ENCODE measurements around the gene SPP2.

The SPP2 gene

GRCh38 chr2:234050455-234051135, at the start of gene SPP2:
SPP2 (plus strand) TSS chr2:234050702; CDS start chr2:234050787, 85 bp downstream.
- no peak within 1 kb of the TSS for H3K4me3 ChIP-seq (ENCODE audit: low read length in 2 of 2)
- H3K4me1 ChIP-seq (ENCODE audit: control insufficient read depth in 2 of 2, insufficient read depth in 2 of 2, low read length in 2 of 2), result no peaks in the 10 kb centered on the region
- no peak within 1 kb of the TSS for H3K27ac ChIP-seq (ENCODE audit: low read depth in 2 of 2, low read length in 2 of 2)
- H3K9ac ChIP-seq (ENCODE audit: low read depth in 1 of 2, low read length in 2 of 2), result no peak within 1 kb of the TSS
- H3K9me3 ChIP-seq (ENCODE audit: control insufficient read depth in 2 of 2, low read length in 2 of 2), result no peaks in the 10 kb centered on the region
- H3K36me3 ChIP-seq (ENCODE audit: control insufficient read depth in 2 of 2, insufficient read depth in 2 of 2, low read length in 2 of 2), result no peaks in the 10 kb centered on the region
- no peaks in the 10 kb centered on the region for H3K27me3 ChIP-seq (ENCODE audit: control insufficient read depth in 2 of 2, insufficient read depth in 2 of 2, low read length in 2 of 2)

GRCh38 chr2:234001380-234002160, 48.9 kb upstream of the SPP2 start:
- H3K4me3 ChIP-seq (ENCODE audit: low read length in 2 of 2), result no peak overlapping the region
- no peak overlapping the region for H3K9ac ChIP-seq (ENCODE audit: low read depth in 1 of 2, low read length in 2 of 2)
- H3K27me3 ChIP-seq (ENCODE audit: control insufficient read depth in 2 of 2, insufficient read depth in 2 of 2, low read length in 2 of 2), result peaks cover 0 to 2% of the 10 kb centered on the region in 2 donors
- H3K27ac ChIP-seq (ENCODE audit: low read depth in 2 of 2, low read length in 2 of 2), result no peak overlapping the region
- H3K36me3 ChIP-seq (ENCODE audit: control insufficient read depth in 2 of 2, insufficient read depth in 2 of 2, low read length in 2 of 2), result no peaks in the 10 kb centered on the region
- no peaks in the 10 kb centered on the region for H3K4me1 ChIP-seq (ENCODE audit: control insufficient read depth in 2 of 2, insufficient read depth in 2 of 2, low read length in 2 of 2)
- no peaks in the 10 kb centered on the region for H3K9me3 ChIP-seq (ENCODE audit: control insufficient read depth in 2 of 2, low read length in 2 of 2)

- Histone ChIP-seq H3K27me3 (ENCODE audit: control insufficient read depth in 2 of 2, insufficient read depth in 2 of 2, low read length in 2 of 2) (peaks cover 0 to 2% of the 10 kb centered on the region in 2 donors), H3K4me3 (ENCODE audit: low read length in 2 of 2) (no peak overlapping the region), H3K27ac (ENCODE audit: low read depth in 2 of 2, low read length in 2 of 2) (no peak overlapping the region), H3K9me3 (ENCODE audit: control insufficient read depth in 2 of 2, low read length in 2 of 2) (no peaks in the 10 kb centered on the region), H3K9ac (ENCODE audit: low read depth in 1 of 2, low read length in 2 of 2) (no peak overlapping the region), H3K4me1 (ENCODE audit: control insufficient read depth in 2 of 2, insufficient read depth in 2 of 2, low read length in 2 of 2) (no peaks in the 10 kb centered on the region), H3K36me3 (ENCODE audit: control insufficient read depth in 2 of 2, insufficient read depth in 2 of 2, low read length in 2 of 2) (no peaks in the 10 kb centered on the region)
Observed at GRCh38 chr2:234002281-234002680, 48.2 kb upstream of the SPP2 start.

- H3K36me3 ChIP-seq (ENCODE audit: control insufficient read depth in 2 of 2, insufficient read depth in 2 of 2, low read length in 2 of 2), result no peaks in the 10 kb centered on the region
- no peak overlapping the region for H3K9ac ChIP-seq (ENCODE audit: low read depth in 1 of 2, low read length in 2 of 2)
Observed at GRCh38 chr2:234003972-234004617, 46.4 kb upstream of the SPP2 start.

GRCh38 chr2:234005126-234005525, 45.4 kb upstream of the SPP2 start:
- peaks cover 0 to 2% of the 10 kb centered on the region in 2 donors for H3K27me3 ChIP-seq (ENCODE audit: control insufficient read depth in 2 of 2, insufficient read depth in 2 of 2, low read length in 2 of 2)
- H3K4me1 ChIP-seq (ENCODE audit: control insufficient read depth in 2 of 2, insufficient read depth in 2 of 2, low read length in 2 of 2), result no peaks in the 10 kb centered on the region
- no peak overlapping the region for H3K27ac ChIP-seq (ENCODE audit: low read depth in 2 of 2, low read length in 2 of 2)
- no peaks in the 10 kb centered on the region for H3K36me3 ChIP-seq (ENCODE audit: control insufficient read depth in 2 of 2, insufficient read depth in 2 of 2, low read length in 2 of 2)
- H3K9ac ChIP-seq (ENCODE audit: low read depth in 1 of 2, low read length in 2 of 2), result no peak overlapping the region
- H3K9me3 ChIP-seq (ENCODE audit: control insufficient read depth in 2 of 2, low read length in 2 of 2), result no peaks in the 10 kb centered on the region
- H3K4me3 ChIP-seq (ENCODE audit: low read length in 2 of 2), result no peak overlapping the region

More at GRCh38 chr2:234003972-234004617, 46.4 kb upstream of the SPP2 start:
- H3K4me1 ChIP-seq (ENCODE audit: control insufficient read depth in 2 of 2, insufficient read depth in 2 of 2, low read length in 2 of 2), result no peaks in the 10 kb centered on the region
- H3K27me3 ChIP-seq (ENCODE audit: control insufficient read depth in 2 of 2, insufficient read depth in 2 of 2, low read length in 2 of 2), result peaks cover 0 to 2% of the 10 kb centered on the region in 2 donors
- no peak overlapping the region for H3K27ac ChIP-seq (ENCODE audit: low read depth in 2 of 2, low read length in 2 of 2)
- H3K9me3 ChIP-seq (ENCODE audit: control insufficient read depth in 2 of 2, low read length in 2 of 2), result no peaks in the 10 kb centered on the region
- no peak overlapping the region for H3K4me3 ChIP-seq (ENCODE audit: low read length in 2 of 2)

GRCh38 chr2:234006501-234006900, 44.0 kb upstream of the SPP2 start:
- no peaks in the 10 kb centered on the region for H3K36me3 ChIP-seq (ENCODE audit: control insufficient read depth in 2 of 2, insufficient read depth in 2 of 2, low read length in 2 of 2)
- no peaks in the 10 kb centered on the region for H3K4me1 ChIP-seq (ENCODE audit: control insufficient read depth in 2 of 2, insufficient read depth in 2 of 2, low read length in 2 of 2)
- no peak overlapping the region for H3K9ac ChIP-seq (ENCODE audit: low read depth in 1 of 2, low read length in 2 of 2)
- no peak overlapping the region for H3K27ac ChIP-seq (ENCODE audit: low read depth in 2 of 2, low read length in 2 of 2)
- H3K4me3 ChIP-seq (ENCODE audit: low read length in 2 of 2), result no peak overlapping the region
- H3K9me3 ChIP-seq (ENCODE audit: control insufficient read depth in 2 of 2, low read length in 2 of 2), result no peaks in the 10 kb centered on the region
- peaks cover 0 to 2% of the 10 kb centered on the region in 2 donors for H3K27me3 ChIP-seq (ENCODE audit: control insufficient read depth in 2 of 2, insufficient read depth in 2 of 2, low read length in 2 of 2)

- Histone ChIP-seq H3K9ac (ENCODE audit: low read depth in 1 of 2, low read length in 2 of 2) (no peak overlapping the region), H3K4me1 (ENCODE audit: control insufficient read depth in 2 of 2, insufficient read depth in 2 of 2, low read length in 2 of 2) (no peaks in the 10 kb centered on the region), H3K36me3 (ENCODE audit: control insufficient read depth in 2 of 2, insufficient read depth in 2 of 2, low read length in 2 of 2) (no peaks in the 10 kb centered on the region), H3K4me3 (ENCODE audit: low read length in 2 of 2) (no peak overlapping the region), H3K9me3 (ENCODE audit: control insufficient read depth in 2 of 2, low read length in 2 of 2) (no peaks in the 10 kb centered on the region), H3K27me3 (ENCODE audit: control insufficient read depth in 2 of 2, insufficient read depth in 2 of 2, low read length in 2 of 2) (no peaks in the 10 kb centered on the region), H3K27ac (ENCODE audit: low read depth in 2 of 2, low read length in 2 of 2) (no peak overlapping the region)
Observed at GRCh38 chr2:234014427-234014826, 36.1 kb upstream of the SPP2 start.

- Histone ChIP-seq H3K27ac (ENCODE audit: low read depth in 2 of 2, low read length in 2 of 2) (no peak overlapping the region), H3K36me3 (ENCODE audit: control insufficient read depth in 2 of 2, insufficient read depth in 2 of 2, low read length in 2 of 2) (no peaks in the 10 kb centered on the region), H3K9me3 (ENCODE audit: control insufficient read depth in 2 of 2, low read length in 2 of 2) (no peaks in the 10 kb centered on the region), H3K4me1 (ENCODE audit: control insufficient read depth in 2 of 2, insufficient read depth in 2 of 2, low read length in 2 of 2) (no peaks in the 10 kb centered on the region), H3K27me3 (ENCODE audit: control insufficient read depth in 2 of 2, insufficient read depth in 2 of 2, low read length in 2 of 2) (no peaks in the 10 kb centered on the region), H3K9ac (ENCODE audit: low read depth in 1 of 2, low read length in 2 of 2) (no peak overlapping the region), H3K4me3 (ENCODE audit: low read length in 2 of 2) (no peak overlapping the region)
Observed at GRCh38 chr2:234015861-234016260, 34.6 kb upstream of the SPP2 start.

- Histone ChIP-seq H3K9ac (ENCODE audit: low read depth in 1 of 2, low read length in 2 of 2) (no peak overlapping the region), H3K9me3 (ENCODE audit: control insufficient read depth in 2 of 2, low read length in 2 of 2) (no peaks in the 10 kb centered on the region), H3K27ac (ENCODE audit: low read depth in 2 of 2, low read length in 2 of 2) (no peak overlapping the region), H3K36me3 (ENCODE audit: control insufficient read depth in 2 of 2, insufficient read depth in 2 of 2, low read length in 2 of 2) (no peaks in the 10 kb centered on the region), H3K4me3 (ENCODE audit: low read length in 2 of 2) (no peak overlapping the region), H3K27me3 (ENCODE audit: control insufficient read depth in 2 of 2, insufficient read depth in 2 of 2, low read length in 2 of 2) (no peaks in the 10 kb centered on the region), H3K4me1 (ENCODE audit: control insufficient read depth in 2 of 2, insufficient read depth in 2 of 2, low read length in 2 of 2) (no peaks in the 10 kb centered on the region)
Observed at GRCh38 chr2:234019896-234020295, 30.6 kb upstream of the SPP2 start.

- no peak overlapping the region for H3K4me3 ChIP-seq (ENCODE audit: low read length in 2 of 2)
- H3K9me3 ChIP-seq (ENCODE audit: control insufficient read depth in 2 of 2, low read length in 2 of 2), result no peaks in the 10 kb centered on the region
- H3K36me3 ChIP-seq (ENCODE audit: control insufficient read depth in 2 of 2, insufficient read depth in 2 of 2, low read length in 2 of 2), result no peaks in the 10 kb centered on the region
- no peak overlapping the region for H3K9ac ChIP-seq (ENCODE audit: low read depth in 1 of 2, low read length in 2 of 2)
- no peaks in the 10 kb centered on the region for H3K27me3 ChIP-seq (ENCODE audit: control insufficient read depth in 2 of 2, insufficient read depth in 2 of 2, low read length in 2 of 2)
- no peaks in the 10 kb centered on the region for H3K4me1 ChIP-seq (ENCODE audit: control insufficient read depth in 2 of 2, insufficient read depth in 2 of 2, low read length in 2 of 2)
- no peak overlapping the region for H3K27ac ChIP-seq (ENCODE audit: low read depth in 2 of 2, low read length in 2 of 2)
Observed at GRCh38 chr2:234020332-234020731, 30.2 kb upstream of the SPP2 start.
